HCT116 (cell line): Measurements from ENCODE around the gene NDUFS6. TPM values are rescaled to one million over a fixed set of nuclear protein-coding genes. Genes with fewer than 3 reads are reported as not detected.

Experiments
- ATAC-seq: fragments of 200-7000 bp; cut with Tn5 transposase; 2 replicates; pipeline ENCODE4 v1.9.1; 2020; ENCODE audit warnings: mild to moderate bottlenecking, moderate library complexity
- BruUV-seq: library from RNA; stranded (reverse); fragments of 400-500 nt; replicated peaks from 2 replicates; lab custom pipeline; 2021; lab: Mats Ljungman, UMichigan
- CTCF ChIA-PET: fragments of 300-600 bp; sonication (Branson Sonifier 250); formaldehyde crosslinking; loops from one replicate; lab custom pipeline; 2021; ENCODE audit warnings: antibody characterized with exemption; lab: Charles Lee
- POLR2A ChIA-PET: fragments of 300-600, 350-600 bp; sonication (Branson Sonifier 250); formaldehyde crosslinking; loops from one replicate; lab custom pipeline; 2021; ENCODE audit warnings: antibody characterized with exemption; lab: Charles Lee
- RAD21 ChIA-PET, 2 experiments: fragments of 300-600 bp; sonication (Branson Sonifier 250); formaldehyde crosslinking; loops; one replicate each; lab custom pipeline; 2023; ENCODE audit warnings: low total read pairs in 2 of 2; ENCODE audit not compliant: uncharacterized antibody in 2 of 2, unreplicated experiment in 2 of 2, low non-redundant PET in 1 of 2; lab: Charles Lee
- DNase-seq: peaks from one replicate; pipeline ENCODE4 v3.0.0-alpha.2; 2010; ENCODE audit warnings: low read depth, low spot score
- H2AFZ ChIP-seq: fragments of 200-600 bp; shearing (Covaris generic), sonication (generic); 2 replicates; pipeline ENCODE4 v1.6.1; 2017; ENCODE audit warnings: low read depth, mixed run types, mixed read lengths, antibody characterized with exemption, low read length; ENCODE audit not compliant: poor library complexity, severe bottlenecking
- H3K27ac ChIP-seq: 2 replicates; pipeline ENCODE4 v1.5.1; 2012; ENCODE audit warnings: low read depth, low read length
- H3K27me3 ChIP-seq: fragments of 200-600 bp; sonication (generic); 2 replicates; pipeline ENCODE4 v1.6.1; 2016; ENCODE audit warnings: mixed run types, low read length, mixed read lengths; ENCODE audit not compliant: insufficient read depth
- H3K36me3 ChIP-seq, 2 experiments: fragments of 200-500 bp in 1 of 2; fragments of 200-600 bp in 1 of 2; sonication (Bioruptor generic) in 1 of 2; sonication (generic) in 1 of 2; 2 replicates each; pipeline versions ENCODE4 v1.5.1 to v1.6.1; 2014 to 2016; ENCODE audit warnings: low read length in 2 of 2, inconsistent platforms in 1 of 2, mixed read lengths in 1 of 2, mixed run types in 1 of 2; ENCODE audit not compliant: insufficient read depth in 2 of 2, control insufficient read depth in 1 of 2
- H3K4me1 ChIP-seq, 2 experiments: fragments of 200-600 bp in 1 of 2; sonication (generic) in 1 of 2; 2 replicates each; pipeline versions ENCODE4 v1.5.1 to v1.6.1; 2012 to 2017; ENCODE audit warnings: low read length in 2 of 2, inconsistent platforms in 1 of 2, mild to moderate bottlenecking in 1 of 2, mixed read lengths in 1 of 2, mixed run types in 1 of 2, moderate library complexity in 1 of 2; ENCODE audit not compliant: insufficient read depth in 2 of 2, control insufficient read depth in 1 of 2
- H3K4me2 ChIP-seq: fragments of 200-600 bp; sonication (generic); 2 replicates; pipeline ENCODE4 v1.6.1; 2017; ENCODE audit warnings: mixed run types, low read length, mixed read lengths
- H3K4me3 ChIP-seq, 2 experiments: fragments of 200-600 bp in 1 of 2; sonication (generic) in 1 of 2; replicated peaks in 1 of 2; 2 replicates each; pipeline ENCODE4 v1.5.1; 2011 to 2016; ENCODE audit warnings: low read length in 2 of 2, control low read depth in 1 of 2, low read depth in 1 of 2, mild to moderate bottlenecking in 1 of 2, mixed read lengths in 1 of 2, mixed run types in 1 of 2
- H3K79me2 ChIP-seq: fragments of 200-600 bp; sonication (generic); 2 replicates; pipeline ENCODE4 v1.6.1; 2017; ENCODE audit warnings: mild to moderate bottlenecking, mixed run types, low read length, moderate library complexity, mixed read lengths; ENCODE audit not compliant: insufficient read depth
- H3K9ac ChIP-seq: fragments of 200-600 bp; sonication (generic); 2 replicates; pipeline ENCODE4 v1.6.1; 2016; ENCODE audit warnings: low read length, mixed read lengths
- H3K9me2 ChIP-seq: fragments of 200-600 bp; sonication (generic), shearing (Covaris generic); 2 replicates; pipeline ENCODE4 v1.6.1; 2017; ENCODE audit warnings: mixed run types, mild to moderate bottlenecking, moderate library complexity; ENCODE audit not compliant: insufficient read depth
- H3K9me3 ChIP-seq, 2 experiments: fragments of 200-500 bp in 1 of 2; fragments of 200-600 bp in 1 of 2; sonication (Bioruptor generic) in 1 of 2; sonication (generic) in 1 of 2; 2 replicates each; pipeline ENCODE4 v1.6.1; 2014 to 2017; ENCODE audit warnings: low read length in 2 of 2, mixed read lengths in 2 of 2, inconsistent platforms in 1 of 2, low read depth in 1 of 2, mild to moderate bottlenecking in 1 of 2, mixed run types in 1 of 2, moderate library complexity in 1 of 2; ENCODE audit not compliant: control insufficient read depth in 1 of 2, insufficient read depth in 1 of 2
- H4K20me1 ChIP-seq: fragments of 200-600 bp; sonication (generic), shearing (Covaris generic); 2 replicates; pipeline ENCODE4 v1.6.1; 2017; ENCODE audit warnings: mixed run types, mild to moderate bottlenecking, moderate library complexity; ENCODE audit not compliant: insufficient read depth
- CEBPB ChIP-seq: IDR thresholded peaks from 2 replicates; pipeline ENCODE4 v1.6.1; 2012; ENCODE audit warnings: low read depth
- EGR1 ChIP-seq: IDR thresholded peaks from 2 replicates; pipeline ENCODE4 v1.6.1; 2012; ENCODE audit warnings: low read depth
- EZH2 ChIP-seq: fragments of 200-600 bp; sonication (generic); IDR thresholded peaks from 2 replicates; pipeline ENCODE4 v1.6.1; 2017; ENCODE audit warnings: antibody characterized with exemption, mixed run types
- EZH2phosphoT487 ChIP-seq: fragments of 200-600 bp; IDR thresholded peaks from 2 replicates; pipeline ENCODE4 v1.6.1; 2018; ENCODE audit warnings: antibody characterized with exemption, borderline replicate concordance
- JUND ChIP-seq: IDR thresholded peaks from 2 replicates; pipeline ENCODE4 v1.6.1; 2012
- POLR2A ChIP-seq: IDR thresholded peaks from 2 replicates; pipeline ENCODE4 v1.7.0; 2011; ENCODE audit warnings: borderline replicate concordance; ENCODE audit not compliant: insufficient read depth, insufficient read length; ENCODE audit errors: extremely low read depth
- POLR2AphosphoS5 ChIP-seq: IDR thresholded peaks from 2 replicates; pipeline ENCODE4 v1.6.1; 2011; ENCODE audit warnings: mild to moderate bottlenecking, low read depth, low read length, moderate library complexity
- RAD21 ChIP-seq: IDR thresholded peaks from 2 replicates; pipeline ENCODE4 v1.6.1; 2012; ENCODE audit warnings: low read depth, mild to moderate bottlenecking
- SIN3A ChIP-seq: IDR thresholded peaks from 2 replicates; pipeline ENCODE4 v1.6.1; 2012; ENCODE audit warnings: low read depth
- SP1 ChIP-seq: IDR thresholded peaks from 2 replicates; pipeline ENCODE4 v1.6.1; 2012; ENCODE audit warnings: low read depth
- SRF ChIP-seq: IDR thresholded peaks from 2 replicates; pipeline ENCODE4 v1.6.1; 2012; ENCODE audit warnings: low read depth
- ZFX ChIP-seq: fragments of 450-650 bp; IDR thresholded peaks from 2 replicates; pipeline ENCODE4 v1.6.1; 2017
- ZNF274 ChIP-seq: fragments of 200-500 bp; sonication (Bioruptor generic); IDR thresholded peaks from 2 replicates; pipeline ENCODE4 v1.6.1; 2014; ENCODE audit warnings: mild to moderate bottlenecking, low read depth, low read length, inconsistent platforms
- intact Hi-C: fragments of 100-400 bp; cut with micrococcal nuclease; formaldehyde crosslinking; loops from 2 replicates; pipeline ENCODE4 v1.10.0; 2022
- total RNA-seq: library from RNA; stranded (reverse); gene quantifications from one replicate; pipeline ENCODE4 v1.2.1, GENCODE V29; 2021; ENCODE audit not compliant: unreplicated experiment
- TF ChIP-seq, protein P1 (sequence below), 3 experiments: fragments of 200-600 bp in 1 of 3; sonication (generic) in 1 of 3; IDR thresholded peaks in 2 of 3; conservative IDR thresholded peaks in 1 of 3; 2 replicates each; pipeline ENCODE4 v1.5.1; 2012 to 2017; ENCODE audit warnings: low read depth in 2 of 3, low read length in 2 of 3, antibody characterized with exemption in 1 of 3, borderline replicate concordance in 1 of 3, control low read depth in 1 of 3, mild to moderate bottlenecking in 1 of 3, mixed read lengths in 1 of 3, mixed run types in 1 of 3, moderate library complexity in 1 of 3; ENCODE audit not compliant: insufficient read depth in 1 of 3
- TF ChIP-seq, protein P2 (sequence below): IDR thresholded peaks from 2 replicates; pipeline ENCODE4 v1.6.1; 2012
- TF ChIP-seq, protein P3 (sequence below): IDR thresholded peaks from 2 replicates; pipeline ENCODE4 v1.6.1; 2012; ENCODE audit warnings: low read depth

Gene NDUFS6
- total RNA-seq, 1 experiment from 2014 or later: 43.8 TPM

DNA sequence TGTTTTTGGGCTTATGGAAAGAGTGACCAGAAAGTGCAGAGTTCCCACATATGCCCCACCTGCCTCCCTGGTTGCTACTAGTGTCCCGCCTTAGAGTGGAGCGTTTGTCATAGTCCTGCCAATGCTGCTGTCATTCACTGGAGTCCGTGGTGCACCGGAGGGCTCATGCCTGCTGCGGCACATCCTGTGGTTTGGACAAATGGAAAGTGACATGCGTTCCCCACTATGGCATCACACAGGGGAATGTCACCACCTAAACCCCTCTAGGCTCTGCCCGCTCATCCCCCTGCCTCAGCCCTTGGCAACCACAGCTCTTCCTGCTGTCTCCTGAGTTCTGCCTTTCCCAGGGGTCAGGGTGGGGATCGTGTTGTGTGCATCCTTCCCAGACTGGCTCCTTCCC is 52.3 kb downstream of the NDUFS6 start:
- H3K27me3 ChIP-seq: peaks cover 4% of the 10 kb centered on the region; the same call in 1 of the 2 replicates

More for the DNA sequence above, 52.3 kb downstream of the NDUFS6 start:
- Histone ChIP-seq H3K9me2 (no peaks in the 10 kb centered on the region), H3K9me3 (no peaks in the 10 kb centered on the region), H3K27ac (no peak overlapping the region), H3K4me1 (no peaks in the 10 kb centered on the region), H3K4me2 (no peak overlapping the region), H3K79me2 (no peaks in the 10 kb centered on the region), H3K4me3 (no peak overlapping the region), H3K36me3 (no peaks in the 10 kb centered on the region), H4K20me1 (no peaks in the 10 kb centered on the region), H3K9ac (no peak overlapping the region), H2AFZ (no peak overlapping the region)
- DNase-seq: no peak
- ChIA-PET POLR2A (no interaction called here), RAD21 (no interaction called here), CTCF (no interaction called here)
- intact Hi-C loops: no loop called here
- no TSS peak for BruUV-seq
- no peak for TF ChIP-seq ZNF274
- no peak for TF ChIP-seq CEBPB
- no peak for TF ChIP-seq EZH2phosphoT487
- TF ChIP-seq JUND: no peak
- TF ChIP-seq, protein P1, sequence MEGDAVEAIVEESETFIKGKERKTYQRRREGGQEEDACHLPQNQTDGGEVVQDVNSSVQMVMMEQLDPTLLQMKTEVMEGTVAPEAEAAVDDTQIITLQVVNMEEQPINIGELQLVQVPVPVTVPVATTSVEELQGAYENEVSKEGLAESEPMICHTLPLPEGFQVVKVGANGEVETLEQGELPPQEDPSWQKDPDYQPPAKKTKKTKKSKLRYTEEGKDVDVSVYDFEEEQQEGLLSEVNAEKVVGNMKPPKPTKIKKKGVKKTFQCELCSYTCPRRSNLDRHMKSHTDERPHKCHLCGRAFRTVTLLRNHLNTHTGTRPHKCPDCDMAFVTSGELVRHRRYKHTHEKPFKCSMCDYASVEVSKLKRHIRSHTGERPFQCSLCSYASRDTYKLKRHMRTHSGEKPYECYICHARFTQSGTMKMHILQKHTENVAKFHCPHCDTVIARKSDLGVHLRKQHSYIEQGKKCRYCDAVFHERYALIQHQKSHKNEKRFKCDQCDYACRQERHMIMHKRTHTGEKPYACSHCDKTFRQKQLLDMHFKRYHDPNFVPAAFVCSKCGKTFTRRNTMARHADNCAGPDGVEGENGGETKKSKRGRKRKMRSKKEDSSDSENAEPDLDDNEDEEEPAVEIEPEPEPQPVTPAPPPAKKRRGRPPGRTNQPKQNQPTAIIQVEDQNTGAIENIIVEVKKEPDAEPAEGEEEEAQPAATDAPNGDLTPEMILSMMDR (IDR thresholded peaks at IDR 0.05 in 2 of 3, conservative IDR thresholded peaks at IDR 0.05 in 1 of 3; ENCODE audit: borderline replicate concordance in 1 of 3, insufficient read depth in 1 of 3, low read depth in 2 of 3, low read length in 2 of 3): no peak
- TF ChIP-seq POLR2A: no peak
- TF ChIP-seq, protein P2, sequence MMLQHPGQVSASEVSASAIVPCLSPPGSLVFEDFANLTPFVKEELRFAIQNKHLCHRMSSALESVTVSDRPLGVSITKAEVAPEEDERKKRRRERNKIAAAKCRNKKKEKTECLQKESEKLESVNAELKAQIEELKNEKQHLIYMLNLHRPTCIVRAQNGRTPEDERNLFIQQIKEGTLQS: no peak
- TF ChIP-seq ZFX: no peak
- no peak for TF ChIP-seq RAD21
- TF ChIP-seq EZH2: no peak
- TF ChIP-seq SRF: no peak
- no peak for TF ChIP-seq SIN3A
- no peak for TF ChIP-seq POLR2AphosphoS5
- TF ChIP-seq SP1: no peak
- TF ChIP-seq EGR1: no peak
- TF ChIP-seq, protein P3, sequence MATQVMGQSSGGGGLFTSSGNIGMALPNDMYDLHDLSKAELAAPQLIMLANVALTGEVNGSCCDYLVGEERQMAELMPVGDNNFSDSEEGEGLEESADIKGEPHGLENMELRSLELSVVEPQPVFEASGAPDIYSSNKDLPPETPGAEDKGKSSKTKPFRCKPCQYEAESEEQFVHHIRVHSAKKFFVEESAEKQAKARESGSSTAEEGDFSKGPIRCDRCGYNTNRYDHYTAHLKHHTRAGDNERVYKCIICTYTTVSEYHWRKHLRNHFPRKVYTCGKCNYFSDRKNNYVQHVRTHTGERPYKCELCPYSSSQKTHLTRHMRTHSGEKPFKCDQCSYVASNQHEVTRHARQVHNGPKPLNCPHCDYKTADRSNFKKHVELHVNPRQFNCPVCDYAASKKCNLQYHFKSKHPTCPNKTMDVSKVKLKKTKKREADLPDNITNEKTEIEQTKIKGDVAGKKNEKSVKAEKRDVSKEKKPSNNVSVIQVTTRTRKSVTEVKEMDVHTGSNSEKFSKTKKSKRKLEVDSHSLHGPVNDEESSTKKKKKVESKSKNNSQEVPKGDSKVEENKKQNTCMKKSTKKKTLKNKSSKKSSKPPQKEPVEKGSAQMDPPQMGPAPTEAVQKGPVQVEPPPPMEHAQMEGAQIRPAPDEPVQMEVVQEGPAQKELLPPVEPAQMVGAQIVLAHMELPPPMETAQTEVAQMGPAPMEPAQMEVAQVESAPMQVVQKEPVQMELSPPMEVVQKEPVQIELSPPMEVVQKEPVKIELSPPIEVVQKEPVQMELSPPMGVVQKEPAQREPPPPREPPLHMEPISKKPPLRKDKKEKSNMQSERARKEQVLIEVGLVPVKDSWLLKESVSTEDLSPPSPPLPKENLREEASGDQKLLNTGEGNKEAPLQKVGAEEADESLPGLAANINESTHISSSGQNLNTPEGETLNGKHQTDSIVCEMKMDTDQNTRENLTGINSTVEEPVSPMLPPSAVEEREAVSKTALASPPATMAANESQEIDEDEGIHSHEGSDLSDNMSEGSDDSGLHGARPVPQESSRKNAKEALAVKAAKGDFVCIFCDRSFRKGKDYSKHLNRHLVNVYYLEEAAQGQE: no peak
- ATAC-seq: no peak
